ENCODE data around the gene GPR173.

GRCh38 chrX:53080628-53081580, 32.3 kb downstream of the GPR173 start:
- TF ChIP-seq CTCF (IDR thresholded peaks at IDR 0.05) (no peak), POLR2A (IDR thresholded peaks at IDR 0.05) (no peak)
